ENCODE data around the gene SLC35B1. TPM values are rescaled to one million over a fixed set of nuclear protein-coding genes. Genes with fewer than 3 reads are reported as not detected.

The SLC35B1 gene
- total and polyA plus RNA-seq, 8 donors: 26.3 to 59.8 (median 37.3) TPM

DNA sequence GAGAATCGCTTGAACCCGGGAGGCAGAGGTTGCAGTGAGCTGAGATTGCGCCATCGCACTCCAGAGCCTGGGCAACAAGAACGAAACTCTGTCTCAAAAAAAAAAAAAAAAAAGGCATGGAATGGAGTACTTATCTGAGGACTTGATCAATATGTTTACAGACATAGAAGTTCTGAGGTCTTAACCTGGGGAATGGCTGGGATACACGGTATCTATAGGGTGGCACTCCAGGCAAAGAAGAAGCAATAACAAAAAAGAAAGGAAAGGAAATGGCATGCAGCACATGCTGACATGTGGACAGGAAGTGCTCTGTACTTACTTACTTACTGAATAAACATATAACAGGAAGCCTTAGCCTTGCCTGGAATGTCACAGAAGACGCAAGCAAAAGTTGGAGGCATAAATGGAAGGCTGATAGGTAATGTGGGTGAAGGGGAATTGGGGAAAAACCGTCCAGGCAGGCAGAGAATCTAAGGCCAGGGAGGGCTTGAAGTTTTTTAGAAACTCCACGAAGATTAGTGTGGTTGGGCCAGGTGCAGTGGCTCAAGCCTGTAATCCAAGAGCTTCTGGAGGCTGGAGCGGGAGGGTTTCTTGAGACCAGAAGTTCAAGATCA lies 19.8 kb downstream of the SLC35B1 start:
- Histone ChIP-seq H3K36me3 (no peaks in the 10 kb centered on the region), H3K9me3 (no peaks in the 10 kb centered on the region), H3K27me3 (no peaks in the 10 kb centered on the region), H3K27ac (peak overlapping the region; percentile 62 to 89 (median 72)), H3K4me1 (peaks cover 0 to 24% (median 14%) of the 10 kb centered on the region in 4 donors), H3K4me3 (no peak overlapping the region)
- TF ChIP-seq POLR2A (IDR thresholded peaks at IDR 0.05) (no peak), POLR2AphosphoS5 (IDR thresholded peaks at IDR 0.05) (peak; percentile 52 to 70 (median 62))
- TF ChIP-seq, protein P1, sequence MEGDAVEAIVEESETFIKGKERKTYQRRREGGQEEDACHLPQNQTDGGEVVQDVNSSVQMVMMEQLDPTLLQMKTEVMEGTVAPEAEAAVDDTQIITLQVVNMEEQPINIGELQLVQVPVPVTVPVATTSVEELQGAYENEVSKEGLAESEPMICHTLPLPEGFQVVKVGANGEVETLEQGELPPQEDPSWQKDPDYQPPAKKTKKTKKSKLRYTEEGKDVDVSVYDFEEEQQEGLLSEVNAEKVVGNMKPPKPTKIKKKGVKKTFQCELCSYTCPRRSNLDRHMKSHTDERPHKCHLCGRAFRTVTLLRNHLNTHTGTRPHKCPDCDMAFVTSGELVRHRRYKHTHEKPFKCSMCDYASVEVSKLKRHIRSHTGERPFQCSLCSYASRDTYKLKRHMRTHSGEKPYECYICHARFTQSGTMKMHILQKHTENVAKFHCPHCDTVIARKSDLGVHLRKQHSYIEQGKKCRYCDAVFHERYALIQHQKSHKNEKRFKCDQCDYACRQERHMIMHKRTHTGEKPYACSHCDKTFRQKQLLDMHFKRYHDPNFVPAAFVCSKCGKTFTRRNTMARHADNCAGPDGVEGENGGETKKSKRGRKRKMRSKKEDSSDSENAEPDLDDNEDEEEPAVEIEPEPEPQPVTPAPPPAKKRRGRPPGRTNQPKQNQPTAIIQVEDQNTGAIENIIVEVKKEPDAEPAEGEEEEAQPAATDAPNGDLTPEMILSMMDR (IDR thresholded peaks at IDR 0.05): no peak
- WGBS, 5 donors: 56 to 63% (median 60%) methylated on average over 10 of the region's 10 CpGs
- intact Hi-C loops (cut with DNase I; ENCODE audit: low total_unique reads): no loop called here
- DNase-seq: peak in 1 of 2 donors; percentile 68

DNA sequence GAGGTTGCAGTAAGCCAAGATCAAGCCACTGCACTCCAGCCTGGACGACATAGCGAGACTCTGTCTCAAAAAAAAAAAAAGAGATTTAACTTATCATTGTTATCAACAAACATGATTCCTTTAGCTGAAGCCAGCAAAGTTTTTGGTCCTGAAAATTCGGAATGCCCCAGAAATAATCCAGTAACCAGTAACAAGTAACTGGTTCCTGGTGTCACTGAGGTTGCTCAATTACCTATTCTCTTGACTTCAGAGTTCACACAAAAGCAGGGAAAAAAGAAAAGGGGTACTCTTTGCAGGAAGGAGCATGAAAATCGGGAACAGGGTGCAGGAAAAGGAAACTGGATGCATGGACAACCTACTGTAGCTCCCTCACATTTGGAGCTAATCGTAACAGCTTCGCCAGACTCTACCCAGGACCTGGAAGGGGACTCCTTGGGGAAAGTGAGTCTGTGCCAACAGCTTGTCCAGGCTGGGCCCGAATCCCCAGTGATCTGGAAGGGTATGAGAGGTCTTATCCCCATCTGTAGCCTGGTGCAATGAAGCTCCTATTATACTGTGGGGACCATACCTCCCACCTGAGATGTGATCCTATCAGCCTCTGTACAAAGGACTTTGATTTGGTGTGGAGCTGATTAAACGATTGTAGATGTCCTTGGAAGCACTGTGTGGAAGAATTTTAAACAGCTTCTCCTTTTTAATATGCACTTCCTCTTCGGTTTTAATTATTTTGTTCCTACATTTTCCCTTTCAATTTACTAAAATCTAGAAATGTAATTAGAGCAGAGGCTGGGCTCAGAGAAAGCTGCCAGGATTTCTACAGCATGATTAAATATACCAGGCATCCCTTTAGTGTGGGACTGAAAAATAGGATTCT lies 26.4 kb downstream of the SLC35B1 start:
- 61 to 70% (median 66%) methylated on average over 9 of the region's 9 CpGs for WGBS, 5 donors
- Histone ChIP-seq H3K27me3 (no peaks in the 10 kb centered on the region), H3K4me3 (no peak overlapping the region), H3K9me3 (no peaks in the 10 kb centered on the region), H3K4me1 (peaks cover 9 to 15% (median 13%) of the 10 kb centered on the region in 4 donors), H3K36me3 (no peaks in the 10 kb centered on the region), H3K27ac (no peak overlapping the region)
- TF ChIP-seq EP300 (IDR thresholded peaks at IDR 0.05) (no peak), POLR2AphosphoS5 (IDR thresholded peaks at IDR 0.05) (no peak), POLR2A (IDR thresholded peaks at IDR 0.05) (no peak)
- TF ChIP-seq, protein P1 (IDR thresholded peaks at IDR 0.05): no peak
- no peak for DNase-seq
- intact Hi-C loops (cut with DNase I; ENCODE audit: low total_unique reads): no loop called here

DNA sequence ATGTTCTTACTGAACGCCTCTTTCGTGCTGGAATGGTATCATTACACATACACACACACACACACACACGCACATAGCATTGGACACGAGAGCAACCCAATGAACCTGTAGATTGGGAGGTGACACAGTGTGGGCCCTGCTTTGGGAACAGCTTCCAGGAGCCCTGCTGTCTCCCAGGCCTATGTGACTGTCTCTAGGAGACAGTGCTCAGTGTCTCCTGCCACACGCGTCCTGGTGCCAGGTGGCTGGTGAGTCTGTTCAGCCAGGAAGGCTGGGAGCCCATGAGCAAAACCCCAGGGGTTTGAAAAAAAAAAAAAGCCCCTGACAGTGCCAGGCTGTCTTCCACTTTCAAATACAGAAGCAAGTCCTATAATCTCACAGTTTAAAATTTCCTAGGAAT lies 27.4 kb downstream of the SLC35B1 start:
- Histone ChIP-seq H3K27me3 (no peaks in the 10 kb centered on the region), H3K4me3 (no peak overlapping the region), H3K4me1 (peaks cover 19 to 25% (median 23%) of the 10 kb centered on the region in 4 donors), H3K36me3 (peaks cover 0 to 4% (median 2%) of the 10 kb centered on the region in 4 donors), H3K9me3 (no peaks in the 10 kb centered on the region), H3K27ac (peak overlapping the region in 1 of 5 donors; percentile 9)
- TF ChIP-seq, protein P1 (IDR thresholded peaks at IDR 0.05): no peak
- TF ChIP-seq POLR2AphosphoS5 (IDR thresholded peaks at IDR 0.05) (no peak), POLR2A (IDR thresholded peaks at IDR 0.05) (no peak), EP300 (IDR thresholded peaks at IDR 0.05) (no peak)
- intact Hi-C loops (cut with DNase I; ENCODE audit: low total_unique reads): no loop called here
- DNase-seq: no peak
- WGBS, 5 donors: 65 to 74% (median 69%) methylated on average over 6 of the region's 6 CpGs

DNA sequence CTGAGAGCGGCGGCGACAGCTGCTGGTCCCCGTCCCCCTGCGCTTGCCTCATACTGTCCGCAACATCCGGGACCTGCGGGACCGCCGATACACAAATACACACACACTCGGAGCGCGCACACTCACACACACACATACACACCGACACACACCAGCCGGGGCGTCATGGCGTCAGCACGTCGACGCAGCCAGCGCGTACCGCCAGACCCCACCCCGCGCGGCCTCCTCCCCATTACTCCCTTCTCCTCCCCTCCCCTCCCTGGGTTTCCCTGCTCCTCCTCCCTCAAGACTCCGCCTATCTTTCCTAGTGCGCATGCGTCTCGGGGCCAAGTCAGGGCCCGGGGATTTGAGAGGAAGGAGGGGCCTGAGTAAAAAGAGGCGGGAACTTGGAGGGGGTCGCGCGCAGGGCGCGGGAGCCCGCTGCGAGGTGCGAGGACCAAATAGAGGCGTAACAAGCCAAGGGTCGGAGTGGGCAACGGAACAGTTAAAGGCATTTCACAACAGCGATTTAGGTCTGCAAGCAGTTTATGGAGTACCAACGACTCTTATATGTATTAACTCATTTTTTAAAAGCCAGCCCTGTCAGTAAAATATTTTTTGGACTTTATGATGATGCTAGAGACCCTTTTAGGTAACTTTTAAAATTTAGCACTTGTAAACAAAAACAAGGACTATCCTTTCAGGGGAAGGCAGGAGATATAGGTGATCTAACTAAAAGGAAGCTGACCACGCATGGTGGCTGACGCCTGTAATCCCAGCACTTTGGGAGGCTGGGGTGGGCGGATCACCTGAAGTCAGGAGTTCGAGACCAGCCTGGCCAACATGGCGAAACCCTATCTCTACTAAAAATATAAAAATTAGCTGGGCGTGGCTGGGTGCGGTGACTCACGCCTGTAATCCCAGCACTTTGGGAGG lies 29.6 kb downstream of the SLC35B1 start, which contains the start of gene SPOP:
Gene SPOP, minus strand, starts transcription at position 165 of the 915 bp plus-strand sequence. CDS start 55,287 bp downstream, outside the sequence.
- DNase-seq: peak; percentile 99 to 100
- peak within 1 kb of the TSS; percentile 97 to 100 (median 99) for H3K27ac ChIP-seq
- no peaks in the 10 kb centered on the region for H3K9me3 ChIP-seq
- H3K36me3 ChIP-seq: peaks cover 0 to 18% (median 10%) of the 10 kb centered on the region in 4 donors
- H3K4me1 ChIP-seq: peaks cover 27 to 44% (median 37%) of the 10 kb centered on the region in 4 donors
- H3K4me3 ChIP-seq: peak within 1 kb of the TSS; percentile 51 to 75 (median 70)
- intact Hi-C loops (cut with DNase I; ENCODE audit: low total_unique reads): no loop called here
- H3K27me3 ChIP-seq: no peaks in the 10 kb centered on the region
- WGBS, 5 donors: 14 to 28% (median 15%) methylated on average over 29 to 53 of the region's 53 CpGs
- peak in 2 of 4 donors; percentile 17 to 37 for TF ChIP-seq POLR2A (IDR thresholded peaks at IDR 0.05)
- TF ChIP-seq EP300 (IDR thresholded peaks at IDR 0.05): no peak
- peak; percentile 75 to 94 (median 86) for TF ChIP-seq POLR2AphosphoS5 (IDR thresholded peaks at IDR 0.05)

All from stomach (tissue), 9 donors.